ENCODE data around the gene EIF2AK3. TPM values are rescaled to one million over a fixed set of nuclear protein-coding genes. Genes with fewer than 3 reads are reported as not detected.

EIF2AK3 gene
- total and polyA plus RNA-seq, 2 of the 4 experiments (the other 2 are of a cell fraction): 7.9 to 22.8 TPM

DNA sequence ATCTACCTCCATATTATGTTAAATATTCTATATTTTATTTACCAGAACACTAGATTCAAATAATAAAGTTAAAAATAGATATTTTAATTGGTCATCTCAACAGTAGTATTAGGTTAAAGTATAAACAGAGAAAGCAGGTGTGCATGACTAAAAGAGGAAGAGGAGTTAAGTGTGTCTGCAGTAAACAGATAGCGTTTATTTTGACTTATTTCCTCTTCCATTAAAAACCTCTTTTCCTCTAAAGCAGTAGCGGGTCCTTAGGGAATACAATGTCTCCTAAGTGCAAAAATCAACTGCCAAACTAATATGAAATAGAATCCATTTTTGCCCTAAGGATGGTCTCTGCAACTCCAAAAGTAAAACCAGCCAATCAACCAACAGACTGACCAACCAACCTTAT lies 27.7 kb downstream of the EIF2AK3 start:
- in situ Hi-C loops (cut with MboI; ENCODE audit: low sequenced_read_pairs): no loop called here
- H3K27ac ChIP-seq (ENCODE audit: insufficient read depth, low read length): no peak overlapping the region
- WGBS, 2 experiments (ENCODE audit: extremely low coverage in 2 of 2, insufficient read length in 1 of 2): no CpG with 5 or more reads among the region's 2 CpGs

More for the DNA sequence above, 27.7 kb downstream of the EIF2AK3 start:
- ChIA-PET POLR2A (ENCODE audit: unreplicated experiment) (no interaction called here), CTCF (interaction anchor here (0.6 to 1.2 kb wide), 2 partner anchors 9 to 252 kb away, joined by 3 read pairs; no protein-coding TSS in a partner anchor)
- Histone ChIP-seq H2AK5ac (ENCODE audit: low read depth, low read length) (no peak overlapping the region), H4K5ac (ENCODE audit: low read depth, low read length) (no peak overlapping the region), H4K8ac (ENCODE audit: low read depth in 2 of 2, low read length in 2 of 2) (no peak overlapping the region), H3K9me3 (ENCODE audit: control insufficient read depth, insufficient read depth, low read length) (no peaks in the 10 kb centered on the region), H2BK5ac (ENCODE audit: low read depth, low read length, poor library complexity, severe bottlenecking) (no peak overlapping the region), H3K18ac (ENCODE audit: low read depth, low read length) (no peak overlapping the region), H3K4me2 (ENCODE audit: low read depth, low read length) (no peak overlapping the region), H3K9ac (ENCODE audit: low read depth, low read length) (no peak overlapping the region), H3K36me3 (ENCODE audit: control insufficient read depth, insufficient read depth, low read length) (0 out of 2 replicates have a peak, but pooled peaks cover 2% of the 10 kb centered on the region), H2AK9ac (replicated peaks; ENCODE audit: low read depth, low read length, poor library complexity) (no peak overlapping the region), H3K23ac (ENCODE audit: low read depth, low read length) (no peak overlapping the region), H3K56ac (ENCODE audit: extremely low read depth, insufficient read depth, low read length) (no peak overlapping the region), H3K4ac (ENCODE audit: low read depth, low read length) (no peak overlapping the region), H4K20me1 (ENCODE audit: insufficient read depth, low read length) (peaks cover 20% of the 10 kb centered on the region; the same call in 1 of the 2 replicates), H2BK120ac (ENCODE audit: low read depth, low read length) (no peak overlapping the region), H3K14ac (replicated peaks; ENCODE audit: low read depth, low read length) (no peak overlapping the region), H2BK20ac (ENCODE audit: low read depth, low read length) (no peak overlapping the region), H3K4me1 (ENCODE audit: control insufficient read depth, insufficient read depth, low read length) (peaks cover 9% of the 10 kb centered on the region), H3K27me3 (ENCODE audit: control insufficient read depth, insufficient read depth, low read length) (no peaks in the 10 kb centered on the region), H2BK15ac (ENCODE audit: low read depth, low read length) (no peak overlapping the region), H3K9me1 (ENCODE audit: insufficient read depth, low read length) (peaks cover 12% of the 10 kb centered on the region), H3K4me3 (ENCODE audit: insufficient read depth, low read depth, low read length) (no peak overlapping the region), H2AFZ (replicated peaks; ENCODE audit: low read length, poor library complexity) (no peak overlapping the region), H4K91ac (ENCODE audit: insufficient read depth, low read depth, low read length) (no peak overlapping the region), H3K79me1 (ENCODE audit: low read depth in 1 of 2, low read length in 2 of 2) (peaks cover 24 to 51% of the 10 kb centered on the region in 2 experiments)
- intact Hi-C loops (cut with micrococcal nuclease) (loop anchor here (5.0 kb wide), 1 partner anchor 1852 kb away; no protein-coding TSS in a partner anchor), dilution Hi-C loops (cut with HindIII; ENCODE audit: low sequenced_read_pairs, unreplicated experiment) (no loop called here)
- no peak for DNase-seq
- no peak for ATAC-seq (ENCODE audit: low read depth)
- no TSS peak for BruUV-seq (replicated peaks)
- TF ChIP-seq FOS (IDR thresholded peaks at IDR 0.05; ENCODE audit: low read depth, low read length) (no peak), CEBPB (IDR thresholded peaks at IDR 0.05; ENCODE audit: low read depth, low read length) (no peak), RFX5 (IDR thresholded peaks at IDR 0.05; ENCODE audit: low read depth, low read length) (no peak), BHLHE40 (IDR thresholded peaks at IDR 0.05; ENCODE audit: low read depth, low read length) (no peak), POLR2A (IDR thresholded peaks at IDR 0.05; ENCODE audit: low read depth, low read length) (no peak), MAFK (IDR thresholded peaks at IDR 0.05; ENCODE audit: low read depth, low read length) (no peak), USF2 (IDR thresholded peaks at IDR 0.05; ENCODE audit: low read depth, low read length) (no peak)
- TF ChIP-seq, protein P1, sequence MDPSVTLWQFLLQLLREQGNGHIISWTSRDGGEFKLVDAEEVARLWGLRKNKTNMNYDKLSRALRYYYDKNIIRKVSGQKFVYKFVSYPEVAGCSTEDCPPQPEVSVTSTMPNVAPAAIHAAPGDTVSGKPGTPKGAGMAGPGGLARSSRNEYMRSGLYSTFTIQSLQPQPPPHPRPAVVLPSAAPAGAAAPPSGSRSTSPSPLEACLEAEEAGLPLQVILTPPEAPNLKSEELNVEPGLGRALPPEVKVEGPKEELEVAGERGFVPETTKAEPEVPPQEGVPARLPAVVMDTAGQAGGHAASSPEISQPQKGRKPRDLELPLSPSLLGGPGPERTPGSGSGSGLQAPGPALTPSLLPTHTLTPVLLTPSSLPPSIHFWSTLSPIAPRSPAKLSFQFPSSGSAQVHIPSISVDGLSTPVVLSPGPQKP (IDR thresholded peaks at IDR 0.05; ENCODE audit: borderline replicate concordance, low read depth, low read length): no peak
